HepG2 (cell line): Measurements from ENCODE around the gene SFT2D1. TPM values are rescaled to one million over a fixed set of nuclear protein-coding genes. Genes with fewer than 3 reads are reported as not detected.

Experiments used
- ATAC-seq: fragments of 200-7000 bp; cut with Tn5 transposase; 3 replicates; pipeline ENCODE4 v1.9.1; 2020; ENCODE audit warnings: mild to moderate bottlenecking, moderate library complexity
- BruUV-seq: library from RNA; stranded (reverse); fragments of 400-500 nt; replicated peaks from 2 replicates; lab custom pipeline; 2021; lab: Mats Ljungman, UMichigan
- CTCF ChIA-PET: fragments of 300-600 bp; formaldehyde crosslinking; extraction: SDS; loops from one replicate; lab custom pipeline; 2021; ENCODE audit warnings: low total read pairs, inconsistent platforms, low intra/inter-chr PET ratio; lab: Yijun Ruan, JAX
- POLR2A ChIA-PET: fragments of 350-600 bp; sonication (Branson Sonifier 250); formaldehyde crosslinking; loops from one replicate; lab custom pipeline; 2020; ENCODE audit warnings: antibody characterized with exemption, inconsistent platforms; lab: Yijun Ruan, JAX
- DNase-seq: peaks from one replicate; pipeline ENCODE4 v3.0.0-alpha.2; 2015; ENCODE audit warnings: low spot score
- FAIRE-seq: peaks from 3 replicates; lab custom pipeline; 2011; peaks lifted over from hg19 to GRCh38; lab: Jason Lieb, UNC
- H2AFZ ChIP-seq: one replicate; pipeline ENCODE4 v1.6.1; 2011; ENCODE audit warnings: low read length, inconsistent platforms
- H3K27ac ChIP-seq: fragments of 300-600 bp; 3 replicates; pipeline ENCODE4 v1.8.0; 2011; ENCODE audit warnings: mixed run types, mild to moderate bottlenecking, mixed read lengths, low read length, inconsistent platforms; ENCODE audit not compliant: insufficient read depth; ENCODE audit errors: extremely low read length
- H3K27me3 ChIP-seq, 2 experiments: fragments of 200-600 bp in 1 of 2; 2 replicates in 1 of 2; 3 replicates in 1 of 2; pipeline versions ENCODE4 v1.6.0 to v1.8.0; 2011; ENCODE audit warnings: low read length in 2 of 2, mild to moderate bottlenecking in 2 of 2, moderate library complexity in 2 of 2, inconsistent platforms in 1 of 2; ENCODE audit not compliant: insufficient read depth in 2 of 2, control insufficient read depth in 1 of 2
- H3K36me3 ChIP-seq, 2 experiments: fragments of 200-600 bp in 1 of 2; replicated peaks in 1 of 2; 2 replicates in 1 of 2; 3 replicates in 1 of 2; pipeline versions ENCODE4 v1.5.1 to v1.8.0; 2011; ENCODE audit warnings: low read length in 2 of 2, inconsistent platforms in 1 of 2; ENCODE audit not compliant: insufficient read depth in 2 of 2, control insufficient read depth in 1 of 2
- H3K4me1 ChIP-seq: 2 replicates; pipeline ENCODE4 v1.5.1; 2012; ENCODE audit warnings: low read length, inconsistent platforms; ENCODE audit not compliant: insufficient read depth
- H3K4me2 ChIP-seq: 2 replicates; pipeline ENCODE4 v1.6.0; 2011; ENCODE audit warnings: low read depth, low read length, inconsistent platforms
- H3K4me3 ChIP-seq, 3 experiments: fragments of 200-600 bp in 1 of 3; sonication (generic), shearing (Covaris generic) in 1 of 3; replicated peaks in 1 of 3; 2 replicates each; pipeline ENCODE4 v1.5.1; 2011 to 2016; ENCODE audit warnings: low read length in 3 of 3, inconsistent platforms in 2 of 3, low read depth in 2 of 3, mild to moderate bottlenecking in 2 of 3, control low read depth in 1 of 3, mixed read lengths in 1 of 3; ENCODE audit not compliant: insufficient read depth in 1 of 3
- H3K79me2 ChIP-seq: one replicate; pipeline ENCODE4 v1.6.1; 2011; ENCODE audit warnings: low read length, inconsistent platforms; ENCODE audit not compliant: insufficient read depth
- H3K9ac ChIP-seq: 2 replicates; pipeline ENCODE4 v1.6.0; 2011; ENCODE audit warnings: mild to moderate bottlenecking, low read depth, low read length, inconsistent platforms; ENCODE audit not compliant: insufficient read depth
- H3K9me3 ChIP-seq: 2 replicates; pipeline ENCODE4 v1.5.1; 2012; ENCODE audit warnings: mild to moderate bottlenecking, low read length
- H4K20me1 ChIP-seq: 2 replicates; pipeline ENCODE4 v1.6.0; 2011; ENCODE audit warnings: inconsistent platforms, mild to moderate bottlenecking, low read length, moderate library complexity; ENCODE audit not compliant: insufficient read depth
- CBX2 ChIP-seq, 2 experiments: fragments of 200-600 bp in 1 of 2; sonication (generic); formaldehyde crosslinking in 1 of 2; IDR thresholded peaks; 2 replicates each; pipeline versions ENCODE4 v1.7.0 to v1.8.1; 2018 to 2022; ENCODE audit warnings: low read depth in 2 of 2, low read length in 1 of 2, mild to moderate bottlenecking in 1 of 2, missing genetic modification reagents in 1 of 2
- CHCHD3 ChIP-seq: sonication (generic); formaldehyde crosslinking; IDR thresholded peaks from 2 replicates; pipeline ENCODE4 v1.8.0; 2022; ENCODE audit warnings: mild to moderate bottlenecking, missing genetic modification reagents, moderate library complexity
- ETV6 ChIP-seq: sonication (generic); formaldehyde crosslinking; conservative IDR thresholded peaks from 2 replicates; pipeline ENCODE4 v1.4.0; 2020; ENCODE audit warnings: missing genetic modification reagents
- FOXK2 ChIP-seq: fragments of 450-650 bp; IDR thresholded peaks from 2 replicates; pipeline ENCODE4 v1.6.1; 2016
- FOXO1 ChIP-seq: sonication (generic); formaldehyde crosslinking; IDR thresholded peaks from 2 replicates; pipeline ENCODE4 v1.4.0; 2020; ENCODE audit warnings: missing genetic modification reagents
- JUNB ChIP-seq: sonication (generic); formaldehyde crosslinking; IDR thresholded peaks from 2 replicates; pipeline ENCODE4 v1.8.0; 2022; ENCODE audit warnings: missing genetic modification reagents, mild to moderate bottlenecking, borderline replicate concordance
- NFRKB ChIP-seq: fragments of 450-650 bp; IDR thresholded peaks from 2 replicates; pipeline ENCODE4 v1.6.1; 2017
- RARA ChIP-seq: IDR thresholded peaks from 2 replicates; pipeline ENCODE4 v1.6.1; 2016; ENCODE audit warnings: missing genetic modification reagents, missing compliant biosample characterization
- RERE ChIP-seq: IDR thresholded peaks from 2 replicates; pipeline ENCODE4 v1.6.1; 2016; ENCODE audit warnings: low read depth, missing genetic modification reagents, missing compliant biosample characterization
- STAT5B ChIP-seq: sonication (generic); formaldehyde crosslinking; IDR thresholded peaks from 2 replicates; pipeline ENCODE4 v1.4.0; 2020; ENCODE audit warnings: missing genetic modification reagents
- ZGPAT ChIP-seq: IDR thresholded peaks from 2 replicates; pipeline ENCODE4 v1.6.1; 2016; ENCODE audit warnings: mild to moderate bottlenecking
- ZHX1 ChIP-seq: sonication (generic); formaldehyde crosslinking; IDR thresholded peaks from 2 replicates; pipeline ENCODE4 v1.8.1; 2022; ENCODE audit warnings: low read depth, mild to moderate bottlenecking, missing genetic modification reagents
- ZMAT3 ChIP-seq: sonication (generic); formaldehyde crosslinking; conservative IDR thresholded peaks from 2 replicates; pipeline ENCODE4 v1.7.0; 2021; ENCODE audit warnings: missing genetic modification reagents
- ZNF543 ChIP-seq: sonication (generic); formaldehyde crosslinking; IDR thresholded peaks from 2 replicates; pipeline ENCODE4 v1.4.0; 2020; ENCODE audit warnings: mild to moderate bottlenecking, missing genetic modification reagents
- in situ Hi-C: cut with HindIII; loops from 2 replicates; pipeline ENCODE4 v1.10.0; 2017; ENCODE audit warnings: low pct_unique_long_range_greater_than_20kb; ENCODE audit not compliant: extremely low pct_ligation_motif_present
- intact Hi-C: fragments of 100-400 bp; cut with micrococcal nuclease; formaldehyde crosslinking; loops from one replicate; pipeline ENCODE4 v1.10.0; 2022; ENCODE audit not compliant: unreplicated experiment
- polyA plus RNA-seq, 8 experiments: library from polyadenylated mRNA; depleted of rRNA in 3 of 8; stranded (reverse) in 7 of 8; unstranded in 1 of 8; fragments of >200 nt; fragmentation: Illumina TruSeq in 4 of 8; extraction: Trizol in 4 of 8; gene quantifications; 2 replicates each; pipeline versions ENCODE4 v1.2.1 to v1.2.3, GENCODE V29; 2011 to 2016; ENCODE audit warnings: low read depth in 4 of 8, missing spikeins in 1 of 8, mixed read lengths in 1 of 8; ENCODE audit not compliant: insufficient read depth in 1 of 8
- total RNA-seq, 5 experiments: library from RNA; depleted of rRNA; stranded (reverse); fragments of >200 nt; fragmentation: Illumina TruSeq; extraction: Trizol; gene quantifications; 2 replicates each; pipeline ENCODE4 v1.2.3, GENCODE V29; 2016; ENCODE audit warnings: low read depth in 1 of 5

SFT2D1 gene
- total and polyA plus RNA-seq, 2 of the 13 experiments (the other 11 are each of a cell fraction or from before 2014, with no cell fraction given) = 115 to 147 TPM

- peak; percentile 37; the same call in 1 of the 2 replicates for TF ChIP-seq ZGPAT (CRISPR knock-in tag)
- TF ChIP-seq, all 625 proteins: peak for 47
Observed at GRCh38 chr6:166348305-166348949, 6.1 kb upstream of the SFT2D1 start (continued).

- FAIRE-seq (no peak), DNase-seq (no peak), ATAC-seq (no peak)
- H3K36me3 ChIP-seq = no peaks in the 10 kb centered on the region
- no peak overlapping the region for H3K4me2 ChIP-seq
- ChIA-PET POLR2A (interaction anchor here (0.7 kb wide), 1 partner anchor 51 kb away, joined by 3 read pairs; no protein-coding TSS in a partner anchor), CTCF (no interaction called here)
- H4K20me1 ChIP-seq = no peaks in the 10 kb centered on the region
- H3K27ac ChIP-seq = no peak overlapping the region
- peaks cover 82% of the 10 kb centered on the region for H3K4me1 ChIP-seq
- H3K9ac ChIP-seq = no peak overlapping the region
- intact Hi-C loops = no loop called here
- H3K4me3 ChIP-seq = no peak overlapping the region
- H3K27me3 ChIP-seq = no peaks in the 10 kb centered on the region; a peak in 1 of 5 replicates
- H2AFZ ChIP-seq = no peak overlapping the region
- BruUV-seq = no TSS peak
- in situ Hi-C loops = no loop called here
- peaks cover 12% of the 10 kb centered on the region; the same call in 1 of the 2 replicates for H3K9me3 ChIP-seq
- peaks cover 12% of the 10 kb centered on the region for H3K79me2 ChIP-seq
- TF ChIP-seq RERE (CRISPR knock-in tag) (no peak), FOXO1 (CRISPR knock-in tag) (no peak), STAT5B (CRISPR knock-in tag) (no peak), JUNB (CRISPR knock-in tag) (no peak), CBX2 (IDR thresholded peaks at IDR 0.05; ENCODE audit: low read depth, low read length) (no peak), CBX2 (CRISPR knock-in tag; IDR thresholded peaks at IDR 0.05; ENCODE audit: low read depth) (no peak), RARA (CRISPR knock-in tag) (no peak), ETV6 (CRISPR knock-in tag) (no peak), ZHX1 (no peak), FOXK2 (no peak), ZNF543 (CRISPR knock-in tag) (no peak), NFRKB (no peak), ZMAT3 (no peak), CHCHD3 (CRISPR knock-in tag) (no peak)
Observed at GRCh38 chr6:166346965-166347364, 4.6 kb upstream of the SFT2D1 start.
